ENCODE data around the gene KATNB1. TPM values are rescaled to one million over a fixed set of nuclear protein-coding genes. Genes with fewer than 3 reads are reported as not detected.

KATNB1 gene, protein sequence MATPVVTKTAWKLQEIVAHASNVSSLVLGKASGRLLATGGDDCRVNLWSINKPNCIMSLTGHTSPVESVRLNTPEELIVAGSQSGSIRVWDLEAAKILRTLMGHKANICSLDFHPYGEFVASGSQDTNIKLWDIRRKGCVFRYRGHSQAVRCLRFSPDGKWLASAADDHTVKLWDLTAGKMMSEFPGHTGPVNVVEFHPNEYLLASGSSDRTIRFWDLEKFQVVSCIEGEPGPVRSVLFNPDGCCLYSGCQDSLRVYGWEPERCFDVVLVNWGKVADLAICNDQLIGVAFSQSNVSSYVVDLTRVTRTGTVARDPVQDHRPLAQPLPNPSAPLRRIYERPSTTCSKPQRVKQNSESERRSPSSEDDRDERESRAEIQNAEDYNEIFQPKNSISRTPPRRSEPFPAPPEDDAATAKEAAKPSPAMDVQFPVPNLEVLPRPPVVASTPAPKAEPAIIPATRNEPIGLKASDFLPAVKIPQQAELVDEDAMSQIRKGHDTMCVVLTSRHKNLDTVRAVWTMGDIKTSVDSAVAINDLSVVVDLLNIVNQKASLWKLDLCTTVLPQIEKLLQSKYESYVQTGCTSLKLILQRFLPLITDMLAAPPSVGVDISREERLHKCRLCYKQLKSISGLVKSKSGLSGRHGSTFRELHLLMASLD
- 10 to 100 TPM; 17.0 to 26.3 TPM for total RNA-seq

DNA sequence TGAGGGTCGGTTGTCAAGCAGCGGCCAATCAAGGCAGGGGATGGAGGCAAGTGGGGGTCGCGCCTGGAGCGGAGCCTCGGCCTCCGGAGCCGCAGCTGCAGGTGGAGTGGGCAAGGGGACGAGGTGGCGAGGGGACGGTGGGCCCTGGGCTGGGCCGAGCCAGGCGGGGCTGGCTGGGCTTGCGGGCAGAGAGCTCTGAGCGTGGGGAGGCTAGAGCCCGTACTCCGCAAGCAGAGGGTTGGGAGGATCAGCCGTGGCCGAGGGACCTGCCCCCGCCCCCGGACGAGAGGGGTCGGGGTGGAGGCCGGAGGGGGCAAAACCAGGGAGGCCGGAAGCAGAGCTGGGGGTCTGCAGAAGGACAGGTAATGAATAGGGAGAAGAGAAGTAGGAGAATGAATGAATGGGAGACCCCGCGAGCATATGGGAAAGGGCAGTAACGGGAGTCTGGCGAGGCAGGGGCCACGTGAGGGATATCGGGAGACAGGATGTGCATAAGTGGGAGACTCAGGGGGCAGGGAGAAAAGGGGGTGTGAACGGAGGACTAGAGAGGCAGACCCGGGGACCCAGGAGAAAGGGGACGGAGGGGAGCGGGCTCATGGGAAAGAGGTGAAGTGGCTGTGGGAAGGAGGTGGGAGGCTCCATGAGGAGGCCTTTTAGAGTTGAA is at the start of gene KATNB1:
TSS of gene KATNB1 (plus strand) at position 16 of the 664 bp plus-strand sequence. CDS start 1,474 bp downstream, outside the sequence.
- intact Hi-C loops (cut with DNase I) = no loop called here
- H3K36me3 ChIP-seq = no peaks in the 10 kb centered on the region
- H3K27me3 ChIP-seq = no peaks in the 10 kb centered on the region
- peaks cover 6% of the 10 kb centered on the region for H3K4me1 ChIP-seq
- H3K9me3 ChIP-seq = no peaks in the 10 kb centered on the region
- DNase-seq = peak; percentile 33
- peak within 1 kb of the TSS; percentile 80 for H3K4me3 ChIP-seq
- TF ChIP-seq, protein P1, sequence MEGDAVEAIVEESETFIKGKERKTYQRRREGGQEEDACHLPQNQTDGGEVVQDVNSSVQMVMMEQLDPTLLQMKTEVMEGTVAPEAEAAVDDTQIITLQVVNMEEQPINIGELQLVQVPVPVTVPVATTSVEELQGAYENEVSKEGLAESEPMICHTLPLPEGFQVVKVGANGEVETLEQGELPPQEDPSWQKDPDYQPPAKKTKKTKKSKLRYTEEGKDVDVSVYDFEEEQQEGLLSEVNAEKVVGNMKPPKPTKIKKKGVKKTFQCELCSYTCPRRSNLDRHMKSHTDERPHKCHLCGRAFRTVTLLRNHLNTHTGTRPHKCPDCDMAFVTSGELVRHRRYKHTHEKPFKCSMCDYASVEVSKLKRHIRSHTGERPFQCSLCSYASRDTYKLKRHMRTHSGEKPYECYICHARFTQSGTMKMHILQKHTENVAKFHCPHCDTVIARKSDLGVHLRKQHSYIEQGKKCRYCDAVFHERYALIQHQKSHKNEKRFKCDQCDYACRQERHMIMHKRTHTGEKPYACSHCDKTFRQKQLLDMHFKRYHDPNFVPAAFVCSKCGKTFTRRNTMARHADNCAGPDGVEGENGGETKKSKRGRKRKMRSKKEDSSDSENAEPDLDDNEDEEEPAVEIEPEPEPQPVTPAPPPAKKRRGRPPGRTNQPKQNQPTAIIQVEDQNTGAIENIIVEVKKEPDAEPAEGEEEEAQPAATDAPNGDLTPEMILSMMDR (IDR thresholded peaks at IDR 0.05) = no peak
- peak within 1 kb of the TSS; percentile 67 for H3K27ac ChIP-seq
- H3K9ac ChIP-seq (ENCODE audit: low read depth in 2 of 2, low read length in 2 of 2) = peak within 1 kb of the TSS; percentile 92 to 93

DNA sequence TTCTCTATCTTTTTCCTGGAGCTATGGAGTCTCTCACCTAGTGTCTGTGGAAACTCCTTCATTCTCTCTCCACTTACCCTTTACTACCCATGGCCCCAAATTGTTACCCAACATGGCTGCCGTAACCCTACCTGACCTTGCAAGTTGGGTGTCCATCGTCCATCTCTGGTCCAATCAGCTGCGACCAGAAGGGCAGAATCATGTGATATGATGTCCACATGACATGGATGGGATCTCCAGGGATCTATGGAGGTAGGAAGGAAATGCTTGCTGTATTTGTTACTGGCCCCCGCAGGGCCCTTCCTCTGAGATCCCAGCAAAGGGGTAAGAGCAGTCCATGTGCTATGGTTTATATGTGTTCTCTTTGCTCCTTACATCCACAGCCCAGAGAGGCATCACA is 49.0 kb upstream of the KATNB1 start:
- Histone ChIP-seq H3K4me1 (no peaks in the 10 kb centered on the region), H3K36me3 (no peaks in the 10 kb centered on the region), H3K4me3 (no peak overlapping the region), H3K9me3 (no peaks in the 10 kb centered on the region), H3K9ac (ENCODE audit: low read depth in 2 of 2, low read length in 2 of 2) (no peak overlapping the region), H3K27ac (no peak overlapping the region), H3K27me3 (no peaks in the 10 kb centered on the region)
- no peak for DNase-seq
- intact Hi-C loops (cut with DNase I) = no loop called here
- TF ChIP-seq, protein P1 (IDR thresholded peaks at IDR 0.05) = no peak

DNA sequence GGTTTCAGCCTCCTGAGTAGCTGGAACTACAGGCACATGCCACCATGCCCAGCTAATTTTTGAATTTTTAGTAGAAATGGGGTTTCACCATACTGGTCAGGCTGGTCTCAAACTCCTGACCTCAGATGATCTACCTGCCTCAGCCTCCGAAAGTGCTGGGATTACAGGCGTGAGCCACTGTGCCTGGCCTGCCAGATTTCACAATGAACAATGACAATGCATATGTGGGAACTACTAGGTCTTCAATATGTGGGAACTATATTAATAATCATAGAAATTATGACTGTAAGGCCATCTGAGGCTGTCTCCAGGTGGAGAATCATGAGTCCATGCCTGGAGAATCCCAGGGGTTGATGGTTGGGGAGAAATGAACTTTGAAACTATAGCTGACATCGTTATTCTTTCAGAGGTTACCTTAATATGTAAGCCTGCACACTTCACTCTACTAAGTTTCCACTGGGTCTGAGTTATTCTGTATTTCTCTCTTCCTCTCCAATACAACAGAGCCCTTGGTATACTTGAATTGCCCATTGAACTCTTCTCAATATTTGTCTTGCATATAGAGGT is 48.1 kb upstream of the KATNB1 start:
- Histone ChIP-seq H3K36me3 (no peaks in the 10 kb centered on the region), H3K27ac (no peak overlapping the region), H3K4me3 (no peak overlapping the region), H3K4me1 (no peaks in the 10 kb centered on the region), H3K9me3 (no peaks in the 10 kb centered on the region), H3K27me3 (no peaks in the 10 kb centered on the region), H3K9ac (ENCODE audit: low read depth in 2 of 2, low read length in 2 of 2) (no peak overlapping the region)
- TF ChIP-seq, protein P1 (IDR thresholded peaks at IDR 0.05) = no peak
- DNase-seq = no peak
- intact Hi-C loops (cut with DNase I) = no loop called here

DNA sequence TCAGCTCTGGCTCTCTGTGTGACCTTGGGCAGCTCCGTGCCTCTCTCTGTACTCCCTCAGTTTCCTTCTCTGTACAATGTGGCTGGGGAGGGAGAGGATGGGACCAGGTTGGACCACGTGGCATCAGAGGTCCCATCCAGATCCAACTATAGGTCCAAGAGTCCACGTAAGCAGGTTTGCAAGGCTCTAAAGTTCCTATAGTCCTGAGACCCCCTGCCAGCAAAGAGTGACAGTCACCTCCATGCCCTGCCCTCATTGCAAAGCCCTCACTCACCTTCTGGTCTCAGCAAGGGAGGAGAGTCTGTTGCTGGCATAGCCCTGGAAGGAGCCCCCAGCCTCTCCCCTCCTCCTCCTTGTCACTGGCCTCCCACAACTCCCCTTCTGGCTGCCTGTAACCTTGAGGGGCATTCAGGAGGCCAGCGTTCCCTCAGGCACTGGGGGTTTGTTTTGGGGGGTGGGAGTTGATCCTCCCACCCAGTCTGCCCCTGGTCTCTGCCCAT is 47.0 kb upstream of the KATNB1 start:
- H3K9me3 ChIP-seq = no peaks in the 10 kb centered on the region
- no peak overlapping the region for H3K4me3 ChIP-seq
- TF ChIP-seq, protein P1 (IDR thresholded peaks at IDR 0.05) = no peak
- DNase-seq = no peak
- H3K27me3 ChIP-seq = no peaks in the 10 kb centered on the region
- intact Hi-C loops (cut with DNase I) = no loop called here
- H3K36me3 ChIP-seq = no peaks in the 10 kb centered on the region
- no peaks in the 10 kb centered on the region for H3K4me1 ChIP-seq
- H3K27ac ChIP-seq = no peak overlapping the region
- H3K9ac ChIP-seq (ENCODE audit: low read depth in 2 of 2, low read length in 2 of 2) = no peak overlapping the region
